Panc1 (cell line): Measurements from ENCODE around the gene ARF1. TPM values are rescaled to one million over a fixed set of nuclear protein-coding genes. Genes with fewer than 3 reads are reported as not detected.

Experiments
- ATAC-seq: fragments of 200-7000 bp; cut with Tn5 transposase; 2 replicates; pipeline ENCODE4 v1.9.1; 2020; ENCODE audit warnings: mild to moderate bottlenecking, moderate library complexity
- BruUV-seq: library from RNA; stranded (reverse); fragments of 400-500 nt; replicated peaks from 2 replicates; lab custom pipeline; 2021; lab: Mats Ljungman, UMichigan
- CTCF ChIA-PET: fragments of 300-600 bp; sonication (Branson Sonifier 250); formaldehyde crosslinking; loops from one replicate; lab custom pipeline; 2022; ENCODE audit warnings: antibody characterized with exemption; lab: Charles Lee
- POLR2A ChIA-PET: fragments of 300-600 bp; sonication (Branson Sonifier 250); formaldehyde crosslinking; loops from one replicate; lab custom pipeline; 2022; ENCODE audit warnings: antibody characterized with exemption; lab: Charles Lee
- DNase-seq: peaks from one replicate; pipeline ENCODE4 v3.0.0-alpha.2; 2010; ENCODE audit warnings: low read depth, low spot score
- H3K27ac ChIP-seq: 2 replicates; pipeline ENCODE4 v1.5.1; 2011; ENCODE audit warnings: mild to moderate bottlenecking, low read length, inconsistent platforms
- H3K27me3 ChIP-seq: fragments of 200-500 bp; sonication (Bioruptor generic); 2 replicates; pipeline ENCODE4 v1.6.0; 2014; ENCODE audit warnings: low read length, inconsistent platforms; ENCODE audit not compliant: control insufficient read depth, insufficient read depth
- H3K36me3 ChIP-seq: fragments of 200-500 bp; sonication (Bioruptor generic); 2 replicates; pipeline ENCODE4 v1.5.1; 2014; ENCODE audit warnings: inconsistent platforms, mild to moderate bottlenecking, low read length, moderate library complexity; ENCODE audit not compliant: control insufficient read depth, insufficient read depth
- H3K4me1 ChIP-seq: 2 replicates; pipeline ENCODE4 v1.5.1; 2011; ENCODE audit warnings: inconsistent platforms, mild to moderate bottlenecking, low read length, moderate library complexity; ENCODE audit not compliant: control insufficient read depth, insufficient read depth
- H3K4me3 ChIP-seq, 2 experiments: 2 replicates each; pipeline ENCODE4 v1.5.1; 2011 to 2012; ENCODE audit warnings: low read depth in 2 of 2, low read length in 2 of 2, mild to moderate bottlenecking in 2 of 2, inconsistent platforms in 1 of 2, moderate library complexity in 1 of 2
- H3K9me3 ChIP-seq: fragments of 200-500 bp; sonication (Bioruptor generic); 2 replicates; pipeline ENCODE4 v1.5.1; 2014; ENCODE audit warnings: low read depth, mild to moderate bottlenecking, inconsistent platforms, low read length, moderate library complexity; ENCODE audit not compliant: control insufficient read depth, insufficient read depth
- POLR2AphosphoS5 ChIP-seq: IDR thresholded peaks from 2 replicates; pipeline ENCODE4 v1.6.1; 2012; ENCODE audit warnings: mild to moderate bottlenecking, low read depth, low read length, moderate library complexity
- SIN3A ChIP-seq: IDR thresholded peaks from 2 replicates; pipeline ENCODE4 v1.6.1; 2012; ENCODE audit warnings: low read depth, mild to moderate bottlenecking, low read length, moderate library complexity, borderline replicate concordance; ENCODE audit not compliant: insufficient read depth
- TCF7L2 ChIP-seq: IDR thresholded peaks from 2 replicates; pipeline ENCODE4 v1.6.1; 2011; ENCODE audit warnings: mild to moderate bottlenecking, low read depth, low read length, inconsistent platforms
- in situ Hi-C: cut with HindIII; loops from 2 replicates; pipeline ENCODE4 v1.10.0; 2016; ENCODE audit warnings: low sequenced_read_pairs, low pct_unique_long_range_greater_than_20kb
- intact Hi-C: fragments of 100-400 bp; cut with micrococcal nuclease; formaldehyde crosslinking; loops from one replicate; pipeline ENCODE4 v1.10.0; 2022; ENCODE audit not compliant: unreplicated experiment
- total RNA-seq: library from RNA; stranded (reverse); gene quantifications from one replicate; pipeline ENCODE4 v1.2.1, GENCODE V29; 2021; ENCODE audit not compliant: unreplicated experiment
- TF ChIP-seq, protein P1 (sequence below), 2 experiments: IDR thresholded peaks; 2 replicates each; pipeline ENCODE4 v1.6.1; 2011 to 2012; ENCODE audit warnings: low read depth in 2 of 2, control low read depth in 1 of 2, low read length in 1 of 2, mild to moderate bottlenecking in 1 of 2, moderate library complexity in 1 of 2; ENCODE audit not compliant: insufficient read depth in 1 of 2
- TF ChIP-seq, protein P2 (sequence below): fragments of 450-650 bp; IDR thresholded peaks from 2 replicates; pipeline ENCODE4 v1.5.1; 2017; ENCODE audit warnings: mild to moderate bottlenecking

Gene ARF1
- total RNA-seq, 1 experiment from 2014 or later: 321 TPM

GRCh38 chr1:228064296-228064695, 18.2 kb upstream of the ARF1 start:
- H3K9me3 ChIP-seq: no peaks in the 10 kb centered on the region
- TF ChIP-seq SIN3A: no peak
- no peak for TF ChIP-seq TCF7L2
- TF ChIP-seq, protein P1, sequence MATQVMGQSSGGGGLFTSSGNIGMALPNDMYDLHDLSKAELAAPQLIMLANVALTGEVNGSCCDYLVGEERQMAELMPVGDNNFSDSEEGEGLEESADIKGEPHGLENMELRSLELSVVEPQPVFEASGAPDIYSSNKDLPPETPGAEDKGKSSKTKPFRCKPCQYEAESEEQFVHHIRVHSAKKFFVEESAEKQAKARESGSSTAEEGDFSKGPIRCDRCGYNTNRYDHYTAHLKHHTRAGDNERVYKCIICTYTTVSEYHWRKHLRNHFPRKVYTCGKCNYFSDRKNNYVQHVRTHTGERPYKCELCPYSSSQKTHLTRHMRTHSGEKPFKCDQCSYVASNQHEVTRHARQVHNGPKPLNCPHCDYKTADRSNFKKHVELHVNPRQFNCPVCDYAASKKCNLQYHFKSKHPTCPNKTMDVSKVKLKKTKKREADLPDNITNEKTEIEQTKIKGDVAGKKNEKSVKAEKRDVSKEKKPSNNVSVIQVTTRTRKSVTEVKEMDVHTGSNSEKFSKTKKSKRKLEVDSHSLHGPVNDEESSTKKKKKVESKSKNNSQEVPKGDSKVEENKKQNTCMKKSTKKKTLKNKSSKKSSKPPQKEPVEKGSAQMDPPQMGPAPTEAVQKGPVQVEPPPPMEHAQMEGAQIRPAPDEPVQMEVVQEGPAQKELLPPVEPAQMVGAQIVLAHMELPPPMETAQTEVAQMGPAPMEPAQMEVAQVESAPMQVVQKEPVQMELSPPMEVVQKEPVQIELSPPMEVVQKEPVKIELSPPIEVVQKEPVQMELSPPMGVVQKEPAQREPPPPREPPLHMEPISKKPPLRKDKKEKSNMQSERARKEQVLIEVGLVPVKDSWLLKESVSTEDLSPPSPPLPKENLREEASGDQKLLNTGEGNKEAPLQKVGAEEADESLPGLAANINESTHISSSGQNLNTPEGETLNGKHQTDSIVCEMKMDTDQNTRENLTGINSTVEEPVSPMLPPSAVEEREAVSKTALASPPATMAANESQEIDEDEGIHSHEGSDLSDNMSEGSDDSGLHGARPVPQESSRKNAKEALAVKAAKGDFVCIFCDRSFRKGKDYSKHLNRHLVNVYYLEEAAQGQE (IDR thresholded peaks at IDR 0.05; ENCODE audit: insufficient read depth in 1 of 2, low read depth in 2 of 2, low read length in 1 of 2): no peak
- no peak for TF ChIP-seq POLR2AphosphoS5
- TF ChIP-seq, protein P2, sequence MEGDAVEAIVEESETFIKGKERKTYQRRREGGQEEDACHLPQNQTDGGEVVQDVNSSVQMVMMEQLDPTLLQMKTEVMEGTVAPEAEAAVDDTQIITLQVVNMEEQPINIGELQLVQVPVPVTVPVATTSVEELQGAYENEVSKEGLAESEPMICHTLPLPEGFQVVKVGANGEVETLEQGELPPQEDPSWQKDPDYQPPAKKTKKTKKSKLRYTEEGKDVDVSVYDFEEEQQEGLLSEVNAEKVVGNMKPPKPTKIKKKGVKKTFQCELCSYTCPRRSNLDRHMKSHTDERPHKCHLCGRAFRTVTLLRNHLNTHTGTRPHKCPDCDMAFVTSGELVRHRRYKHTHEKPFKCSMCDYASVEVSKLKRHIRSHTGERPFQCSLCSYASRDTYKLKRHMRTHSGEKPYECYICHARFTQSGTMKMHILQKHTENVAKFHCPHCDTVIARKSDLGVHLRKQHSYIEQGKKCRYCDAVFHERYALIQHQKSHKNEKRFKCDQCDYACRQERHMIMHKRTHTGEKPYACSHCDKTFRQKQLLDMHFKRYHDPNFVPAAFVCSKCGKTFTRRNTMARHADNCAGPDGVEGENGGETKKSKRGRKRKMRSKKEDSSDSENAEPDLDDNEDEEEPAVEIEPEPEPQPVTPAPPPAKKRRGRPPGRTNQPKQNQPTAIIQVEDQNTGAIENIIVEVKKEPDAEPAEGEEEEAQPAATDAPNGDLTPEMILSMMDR: no peak
- no peaks in the 10 kb centered on the region for H3K36me3 ChIP-seq
- intact Hi-C loops: no loop called here
- BruUV-seq: no TSS peak
- no peaks in the 10 kb centered on the region; the same call in 1 of the 2 replicates for H3K27me3 ChIP-seq
- no peak overlapping the region for H3K4me3 ChIP-seq
- ChIA-PET CTCF (no interaction called here), POLR2A (no interaction called here)
- no peak overlapping the region for H3K27ac ChIP-seq
- in situ Hi-C loops: no loop called here
- peaks cover 3% of the 10 kb centered on the region; the same call in 1 of the 2 replicates for H3K4me1 ChIP-seq
- no peak for ATAC-seq
- no peak for DNase-seq

GRCh38 chr1:228064741-228065542, 17.6 kb upstream of the ARF1 start:
- no peak overlapping the region for H3K27ac ChIP-seq
- no TSS peak for BruUV-seq
- no peaks in the 10 kb centered on the region for H3K36me3 ChIP-seq
- DNase-seq (no peak), ATAC-seq (no peak)
- POLR2A ChIA-PET: no interaction called here
- CTCF ChIA-PET: no interaction called here
- no peak overlapping the region for H3K4me3 ChIP-seq
- in situ Hi-C loops: no loop called here
- H3K4me1 ChIP-seq: peaks cover under 1% of the 10 kb centered on the region; the same call in 1 of the 2 replicates
- no peaks in the 10 kb centered on the region for H3K9me3 ChIP-seq
- intact Hi-C loops: no loop called here
- H3K27me3 ChIP-seq: no peaks in the 10 kb centered on the region; the same call in 1 of the 2 replicates
- no peak for TF ChIP-seq POLR2AphosphoS5
- TF ChIP-seq, protein P1 (IDR thresholded peaks at IDR 0.05; ENCODE audit: insufficient read depth in 1 of 2, low read depth in 2 of 2, low read length in 1 of 2): no peak
- TF ChIP-seq SIN3A: no peak
- TF ChIP-seq, protein P2: no peak
- no peak for TF ChIP-seq TCF7L2
